Embryonic facial prominence (tissue), 1 donor: ENCODE measurements around the gene GRIA4.

Experiments
- DNase-seq: peaks from one replicate; pipeline ENCODE4 v3.0.0-alpha.2; 2016; ENCODE audit errors: extremely low spot score

Gene GRIA4

DNA sequence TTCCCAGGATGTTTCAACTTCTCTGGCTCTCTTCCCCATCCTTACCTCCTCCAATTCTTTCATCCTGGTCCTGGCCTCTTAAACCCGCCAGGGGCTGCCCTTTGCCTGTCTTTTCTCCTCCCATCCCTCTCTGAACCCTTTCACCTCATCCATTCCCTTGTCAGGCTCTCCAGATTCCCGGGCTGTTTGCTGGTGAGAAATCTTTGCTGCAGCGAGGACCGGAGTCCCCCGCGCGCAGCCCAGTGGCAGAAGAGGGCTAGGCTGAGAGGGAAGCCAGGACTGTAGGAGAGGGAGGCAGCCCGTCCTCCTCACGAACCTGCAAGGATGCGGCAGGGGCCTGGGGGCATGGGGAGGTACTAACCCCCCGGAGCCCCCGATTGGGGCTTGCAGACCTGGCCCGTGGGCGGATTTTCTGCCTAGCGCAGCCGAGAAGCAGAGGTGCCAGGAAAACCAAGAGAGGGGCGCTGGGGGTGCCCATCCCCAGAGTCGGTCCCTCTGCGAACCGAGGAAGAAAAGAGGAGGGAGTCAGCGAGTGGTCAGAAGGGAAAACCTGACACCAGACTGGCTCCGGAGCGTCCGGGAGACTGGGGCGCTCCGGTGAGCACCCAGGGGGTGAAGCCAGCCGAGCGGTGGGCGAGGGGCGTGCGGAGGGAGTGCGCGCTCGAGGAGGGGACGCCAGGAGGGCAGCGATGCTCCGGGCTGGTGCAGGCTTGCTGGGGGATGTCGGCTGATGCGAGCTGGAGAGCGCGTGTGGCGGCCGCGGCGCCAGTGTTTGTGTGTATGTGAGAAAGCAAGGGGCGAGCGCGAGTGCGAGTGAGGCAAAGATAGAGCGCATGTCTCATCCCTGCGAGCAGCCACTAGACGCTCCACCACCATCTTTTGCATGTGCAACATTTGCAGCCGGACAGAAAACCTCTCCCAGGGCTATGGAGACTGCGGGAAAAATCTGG lies at the start of gene GRIA4:
Gene GRIA4 (plus strand): TSS at position 242 of the 950 bp plus-strand sequence. CDS start 925 bp downstream, outside the sequence.
- DNase-seq: no peak

DNA sequence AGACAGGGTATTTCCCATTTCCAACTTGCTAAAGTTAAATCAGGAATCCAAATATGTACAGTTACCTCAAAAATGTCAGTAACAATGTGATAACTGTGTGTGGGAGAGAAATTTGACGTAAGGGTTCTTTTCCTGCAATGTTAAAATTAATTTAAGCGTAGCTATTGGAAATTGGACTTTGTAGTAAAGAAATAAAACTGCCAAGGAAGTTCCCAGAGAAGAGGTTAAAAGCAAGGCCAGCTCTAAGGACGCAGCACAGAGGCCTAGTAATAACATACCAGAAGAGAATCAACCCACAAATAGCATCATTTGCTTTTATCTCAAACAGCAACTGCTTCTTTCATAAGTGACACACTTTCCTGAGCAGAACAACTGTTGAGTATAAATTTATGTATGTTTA lies 36.8 kb upstream of the GRIA4 start:
- no peak for DNase-seq

DNA sequence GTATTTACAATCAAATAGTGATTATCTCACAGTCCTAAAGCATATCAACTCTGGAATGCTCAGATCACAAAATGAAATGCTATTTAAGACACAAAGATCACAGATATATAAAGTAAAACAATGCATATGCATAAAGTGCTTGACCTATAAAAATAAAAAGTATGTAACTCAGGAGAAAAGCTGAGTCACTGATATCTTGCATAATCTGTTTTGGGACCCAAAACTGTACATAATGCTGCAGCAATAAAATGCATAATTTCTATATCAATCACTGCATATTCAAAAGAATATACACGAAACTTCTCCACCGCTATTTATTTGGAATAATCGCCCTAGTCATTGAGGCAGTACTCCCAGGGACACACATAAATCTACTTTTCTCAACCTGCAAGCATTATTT lies 34.9 kb upstream of the GRIA4 start:
- no peak for DNase-seq

DNA sequence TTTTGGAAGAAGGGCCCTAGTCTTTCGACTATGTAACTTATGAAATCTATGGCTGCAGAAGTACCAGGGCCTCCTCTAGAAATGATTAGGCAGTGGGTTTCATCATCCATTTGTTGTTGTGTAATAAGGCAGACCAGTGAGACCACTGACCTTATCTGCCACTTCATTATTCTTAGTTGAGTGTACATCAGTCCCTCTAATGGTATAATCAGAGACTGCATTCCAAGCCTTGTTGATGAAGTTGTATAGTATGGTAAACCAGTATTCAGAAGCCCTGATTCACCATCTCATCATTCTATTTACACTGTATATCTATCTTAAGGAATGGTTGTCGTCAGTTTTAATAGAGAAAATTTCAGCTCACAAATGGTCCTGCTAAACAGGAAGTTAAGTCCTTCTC lies 32.2 kb upstream of the GRIA4 start:
- no peak for DNase-seq

GRCh38 chr11:105579111-105579510 lies 30.8 kb upstream of the GRIA4 start:
- no peak for DNase-seq

GRCh38 chr11:105582497-105582896 lies 27.4 kb upstream of the GRIA4 start:
- DNase-seq: no peak

GRCh38 chr11:105588001-105588400 lies 21.9 kb upstream of the GRIA4 start:
- no peak for DNase-seq

- DNase-seq: no peak
These were observed 20.5 kb upstream of the GRIA4 start for GRCh38 chr11:105589346-105589745.

GRCh38 chr11:105592035-105592434 lies 17.8 kb upstream of the GRIA4 start:
- DNase-seq: no peak

GRCh38 chr11:105598371-105598770 lies 11.5 kb upstream of the GRIA4 start:
- no peak for DNase-seq

DNA sequence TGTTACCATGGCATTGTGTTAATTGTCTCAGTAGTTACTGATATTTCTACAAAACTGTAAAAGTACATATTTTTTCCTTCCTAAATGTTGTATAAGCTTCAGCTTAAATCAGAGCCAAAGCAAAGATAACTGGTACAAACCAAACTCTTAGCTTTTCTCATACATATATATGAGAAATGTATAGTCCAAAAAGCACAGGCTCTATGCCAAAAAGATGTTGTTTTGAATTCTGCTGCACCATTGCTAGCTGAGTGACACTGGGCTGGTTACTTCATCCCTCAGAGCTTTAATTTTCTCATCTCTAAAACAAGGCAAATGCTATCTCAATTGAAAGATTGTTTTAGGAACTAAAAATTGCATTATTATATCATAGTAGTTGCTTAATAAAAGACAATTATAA lies 6.7 kb upstream of the GRIA4 start:
- DNase-seq: no peak

DNA sequence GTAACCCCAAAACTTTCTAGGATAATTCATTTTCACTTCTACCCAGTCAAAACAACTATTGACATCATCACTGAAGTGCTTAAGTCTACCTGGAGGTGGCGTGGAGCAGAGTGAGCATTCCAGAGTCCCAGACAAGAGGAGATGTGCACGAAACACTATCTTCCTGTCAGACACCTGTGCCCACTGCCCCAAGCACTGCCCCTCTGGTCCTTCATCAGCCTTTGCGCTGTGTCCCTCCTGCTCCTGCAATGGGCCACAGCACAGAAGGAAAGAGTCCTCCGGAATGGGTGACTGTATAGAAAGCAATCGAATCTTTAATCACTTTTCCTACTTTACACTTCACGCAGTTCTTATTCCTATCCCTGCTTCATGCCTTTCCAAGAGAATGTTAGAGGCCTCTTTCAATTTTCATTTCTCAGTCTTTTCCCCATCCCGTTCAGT lies 512 bp upstream of the GRIA4 start:
- no peak for DNase-seq

- DNase-seq: no peak
These were observed 1.1 kb downstream of the GRIA4 start for GRCh38 chr11:105610871-105611571.

- DNase-seq: no peak
These were observed 1.9 kb downstream of the GRIA4 start for GRCh38 chr11:105611572-105612441.

- no peak for DNase-seq
These were observed 2.9 kb downstream of the GRIA4 start for GRCh38 chr11:105612771-105613170.

DNA sequence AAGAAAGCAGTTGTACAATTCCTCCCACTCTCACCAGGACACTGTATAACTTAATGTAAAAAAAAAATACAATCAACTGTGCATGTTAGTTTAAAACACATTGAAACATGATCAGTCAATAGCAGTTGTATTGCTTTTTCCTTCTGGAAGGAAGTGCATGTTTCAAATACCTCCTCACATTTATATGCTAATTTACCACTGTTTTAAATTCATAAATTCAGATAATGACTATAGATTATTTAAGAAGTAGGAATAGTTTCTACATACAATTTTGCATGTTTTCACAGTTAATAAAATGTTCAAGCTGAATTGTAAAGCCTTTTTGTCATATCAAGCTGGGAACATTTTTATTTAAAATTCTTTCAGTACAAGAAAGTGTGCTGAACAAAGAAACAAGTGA lies 3.3 kb downstream of the GRIA4 start:
- no peak for DNase-seq

GRCh38 chr11:105618343-105618955 lies 8.6 kb downstream of the GRIA4 start:
- DNase-seq: no peak

DNA sequence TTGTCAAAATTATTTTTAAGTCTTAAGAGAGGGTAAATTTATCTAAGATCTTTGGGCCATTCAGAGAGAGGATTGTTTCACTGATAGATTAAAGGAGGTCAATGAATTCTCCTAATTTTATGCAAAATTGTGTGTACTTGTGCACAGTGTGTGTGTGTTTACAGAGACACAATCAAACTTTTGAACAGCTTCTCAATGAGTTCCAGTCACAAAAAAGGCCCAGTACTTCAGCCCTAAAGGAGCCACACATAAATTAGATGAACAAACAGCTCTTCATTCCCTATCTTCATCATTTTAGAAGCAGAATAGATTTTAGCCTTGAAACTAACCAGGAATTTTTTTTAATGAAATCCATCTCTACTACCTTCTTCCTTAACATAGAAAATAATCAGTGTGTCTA lies 9.7 kb downstream of the GRIA4 start:
- no peak for DNase-seq

DNA sequence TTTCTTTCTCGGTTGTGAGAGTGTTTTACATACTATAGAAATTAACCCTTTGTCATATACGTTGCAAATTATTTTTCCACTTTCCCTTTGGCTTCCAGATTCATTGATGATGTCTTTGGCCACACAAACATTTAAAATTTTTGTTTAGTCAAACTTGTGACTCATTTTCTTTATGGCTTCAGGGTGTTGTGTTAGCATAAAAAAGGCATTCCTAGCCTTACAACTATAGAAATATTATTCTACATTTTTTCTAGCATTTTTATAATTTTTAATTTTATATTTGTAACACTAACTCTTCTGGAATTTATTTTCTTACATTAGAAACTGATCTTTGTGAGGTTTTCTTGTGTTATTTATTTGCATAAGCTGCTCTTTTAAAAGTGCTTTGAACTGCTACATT lies 12.1 kb downstream of the GRIA4 start:
- no peak for DNase-seq

DNA sequence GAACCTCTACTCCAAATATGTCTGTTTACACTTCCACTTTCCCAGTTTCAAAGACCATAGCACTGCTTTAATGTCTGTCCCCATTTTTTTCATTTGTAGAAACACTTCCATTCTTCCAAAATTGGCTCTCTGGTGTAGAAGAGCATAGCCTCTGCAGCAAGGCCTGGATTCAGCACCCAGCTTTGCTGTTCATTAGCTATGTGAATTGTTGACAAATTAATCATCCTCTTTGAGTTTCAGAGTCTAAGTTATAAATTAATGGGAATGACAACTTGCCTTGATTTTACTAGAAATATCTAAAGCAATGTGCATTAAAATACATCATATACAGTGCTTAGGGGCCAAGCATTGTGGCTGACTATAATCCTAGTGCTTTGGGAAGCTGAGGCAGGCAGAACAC lies 22.4 kb downstream of the GRIA4 start:
- DNase-seq: no peak

DNA sequence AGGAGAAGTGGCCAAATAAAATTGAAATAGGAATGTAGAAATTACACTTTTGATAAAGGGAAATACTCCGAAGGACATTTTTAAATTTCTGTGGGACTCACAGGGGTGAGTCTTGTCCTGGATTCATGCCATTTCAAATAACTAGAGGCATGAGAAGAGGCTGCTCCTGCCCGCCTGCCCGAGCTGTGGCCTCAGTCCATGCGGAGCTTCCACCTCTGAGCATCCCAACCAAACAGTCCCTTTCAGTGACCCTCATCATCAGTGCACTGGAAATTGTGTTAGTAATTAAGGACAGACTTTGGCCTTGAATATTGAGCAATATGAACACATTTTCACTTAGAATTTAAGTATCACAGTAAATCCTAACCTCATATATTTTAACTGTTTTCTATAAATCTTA lies 25.6 kb downstream of the GRIA4 start:
- DNase-seq: no peak

- DNase-seq: no peak
These were observed 26.6 kb downstream of the GRIA4 start for GRCh38 chr11:105636496-105636895.
